HCT116 (cell line): ENCODE results near the gene SLC47A1. TPM values are rescaled to one million over a fixed set of nuclear protein-coding genes. Genes with fewer than 3 reads are reported as not detected.

Experiments
- ATAC-seq: fragments of 200-7000 bp; cut with Tn5 transposase; 2 replicates; pipeline ENCODE4 v1.9.1; 2020; ENCODE audit warnings: mild to moderate bottlenecking, moderate library complexity
- BruUV-seq: library from RNA; stranded (reverse); fragments of 400-500 nt; replicated peaks from 2 replicates; lab custom pipeline; 2021; lab: Mats Ljungman, UMichigan
- CTCF ChIA-PET: fragments of 300-600 bp; sonication (Branson Sonifier 250); formaldehyde crosslinking; loops from one replicate; lab custom pipeline; 2021; ENCODE audit warnings: antibody characterized with exemption; lab: Charles Lee
- POLR2A ChIA-PET: fragments of 300-600, 350-600 bp; sonication (Branson Sonifier 250); formaldehyde crosslinking; loops from one replicate; lab custom pipeline; 2021; ENCODE audit warnings: antibody characterized with exemption; lab: Charles Lee
- RAD21 ChIA-PET, 2 experiments: fragments of 300-600 bp; sonication (Branson Sonifier 250); formaldehyde crosslinking; loops; one replicate each; lab custom pipeline; 2023; ENCODE audit warnings: low total read pairs in 2 of 2; ENCODE audit not compliant: uncharacterized antibody in 2 of 2, unreplicated experiment in 2 of 2, low non-redundant PET in 1 of 2; lab: Charles Lee
- DNase-seq: peaks from one replicate; pipeline ENCODE4 v3.0.0-alpha.2; 2010; ENCODE audit warnings: low read depth, low spot score
- H2AFZ ChIP-seq: fragments of 200-600 bp; shearing (Covaris generic), sonication (generic); 2 replicates; pipeline ENCODE4 v1.6.1; 2017; ENCODE audit warnings: low read depth, mixed run types, mixed read lengths, antibody characterized with exemption, low read length; ENCODE audit not compliant: poor library complexity, severe bottlenecking
- H3K27ac ChIP-seq: 2 replicates; pipeline ENCODE4 v1.5.1; 2012; ENCODE audit warnings: low read depth, low read length
- H3K27me3 ChIP-seq: fragments of 200-600 bp; sonication (generic); 2 replicates; pipeline ENCODE4 v1.6.1; 2016; ENCODE audit warnings: mixed run types, low read length, mixed read lengths; ENCODE audit not compliant: insufficient read depth
- H3K36me3 ChIP-seq, 2 experiments: fragments of 200-500 bp in 1 of 2; fragments of 200-600 bp in 1 of 2; sonication (Bioruptor generic) in 1 of 2; sonication (generic) in 1 of 2; 2 replicates each; pipeline versions ENCODE4 v1.5.1 to v1.6.1; 2014 to 2016; ENCODE audit warnings: low read length in 2 of 2, inconsistent platforms in 1 of 2, mixed read lengths in 1 of 2, mixed run types in 1 of 2; ENCODE audit not compliant: insufficient read depth in 2 of 2, control insufficient read depth in 1 of 2
- H3K4me1 ChIP-seq, 2 experiments: fragments of 200-600 bp in 1 of 2; sonication (generic) in 1 of 2; 2 replicates each; pipeline versions ENCODE4 v1.5.1 to v1.6.1; 2012 to 2017; ENCODE audit warnings: low read length in 2 of 2, inconsistent platforms in 1 of 2, mild to moderate bottlenecking in 1 of 2, mixed read lengths in 1 of 2, mixed run types in 1 of 2, moderate library complexity in 1 of 2; ENCODE audit not compliant: insufficient read depth in 2 of 2, control insufficient read depth in 1 of 2
- H3K4me2 ChIP-seq: fragments of 200-600 bp; sonication (generic); 2 replicates; pipeline ENCODE4 v1.6.1; 2017; ENCODE audit warnings: mixed run types, low read length, mixed read lengths
- H3K4me3 ChIP-seq, 2 experiments: fragments of 200-600 bp in 1 of 2; sonication (generic) in 1 of 2; replicated peaks in 1 of 2; 2 replicates each; pipeline ENCODE4 v1.5.1; 2011 to 2016; ENCODE audit warnings: low read length in 2 of 2, control low read depth in 1 of 2, low read depth in 1 of 2, mild to moderate bottlenecking in 1 of 2, mixed read lengths in 1 of 2, mixed run types in 1 of 2
- H3K79me2 ChIP-seq: fragments of 200-600 bp; sonication (generic); 2 replicates; pipeline ENCODE4 v1.6.1; 2017; ENCODE audit warnings: mild to moderate bottlenecking, mixed run types, low read length, moderate library complexity, mixed read lengths; ENCODE audit not compliant: insufficient read depth
- H3K9ac ChIP-seq: fragments of 200-600 bp; sonication (generic); 2 replicates; pipeline ENCODE4 v1.6.1; 2016; ENCODE audit warnings: low read length, mixed read lengths
- H3K9me2 ChIP-seq: fragments of 200-600 bp; sonication (generic), shearing (Covaris generic); 2 replicates; pipeline ENCODE4 v1.6.1; 2017; ENCODE audit warnings: mixed run types, mild to moderate bottlenecking, moderate library complexity; ENCODE audit not compliant: insufficient read depth
- H3K9me3 ChIP-seq, 2 experiments: fragments of 200-500 bp in 1 of 2; fragments of 200-600 bp in 1 of 2; sonication (Bioruptor generic) in 1 of 2; sonication (generic) in 1 of 2; 2 replicates each; pipeline ENCODE4 v1.6.1; 2014 to 2017; ENCODE audit warnings: low read length in 2 of 2, mixed read lengths in 2 of 2, inconsistent platforms in 1 of 2, low read depth in 1 of 2, mild to moderate bottlenecking in 1 of 2, mixed run types in 1 of 2, moderate library complexity in 1 of 2; ENCODE audit not compliant: control insufficient read depth in 1 of 2, insufficient read depth in 1 of 2
- H4K20me1 ChIP-seq: fragments of 200-600 bp; sonication (generic), shearing (Covaris generic); 2 replicates; pipeline ENCODE4 v1.6.1; 2017; ENCODE audit warnings: mixed run types, mild to moderate bottlenecking, moderate library complexity; ENCODE audit not compliant: insufficient read depth
- ATF3 ChIP-seq: IDR thresholded peaks from 2 replicates; pipeline ENCODE4 v1.6.1; 2012
- CBX3 ChIP-seq: IDR thresholded peaks from 2 replicates; pipeline ENCODE4 v1.6.1; 2012; ENCODE audit warnings: low read depth
- CEBPB ChIP-seq: IDR thresholded peaks from 2 replicates; pipeline ENCODE4 v1.6.1; 2012; ENCODE audit warnings: low read depth
- EZH2 ChIP-seq: fragments of 200-600 bp; sonication (generic); IDR thresholded peaks from 2 replicates; pipeline ENCODE4 v1.6.1; 2017; ENCODE audit warnings: antibody characterized with exemption, mixed run types
- EZH2phosphoT487 ChIP-seq: fragments of 200-600 bp; IDR thresholded peaks from 2 replicates; pipeline ENCODE4 v1.6.1; 2018; ENCODE audit warnings: antibody characterized with exemption, borderline replicate concordance
- FOSL1 ChIP-seq: IDR thresholded peaks from 2 replicates; pipeline ENCODE4 v1.6.1; 2012; ENCODE audit warnings: low read depth
- JUND ChIP-seq: IDR thresholded peaks from 2 replicates; pipeline ENCODE4 v1.6.1; 2012
- MAX ChIP-seq: IDR thresholded peaks from 2 replicates; pipeline ENCODE4 v1.6.1; 2012
- POLR2AphosphoS5 ChIP-seq: IDR thresholded peaks from 2 replicates; pipeline ENCODE4 v1.6.1; 2011; ENCODE audit warnings: mild to moderate bottlenecking, low read depth, low read length, moderate library complexity
- RAD21 ChIP-seq: IDR thresholded peaks from 2 replicates; pipeline ENCODE4 v1.6.1; 2012; ENCODE audit warnings: low read depth, mild to moderate bottlenecking
- SIN3A ChIP-seq: IDR thresholded peaks from 2 replicates; pipeline ENCODE4 v1.6.1; 2012; ENCODE audit warnings: low read depth
- SP1 ChIP-seq: IDR thresholded peaks from 2 replicates; pipeline ENCODE4 v1.6.1; 2012; ENCODE audit warnings: low read depth
- SRF ChIP-seq: IDR thresholded peaks from 2 replicates; pipeline ENCODE4 v1.6.1; 2012; ENCODE audit warnings: low read depth
- TCF7L2 ChIP-seq: IDR thresholded peaks from 2 replicates; pipeline ENCODE4 v1.7.0; 2011; ENCODE audit warnings: borderline replicate concordance, inconsistent platforms; ENCODE audit not compliant: insufficient read depth, insufficient read length; ENCODE audit errors: extremely low read depth
- YY1 ChIP-seq: IDR thresholded peaks from 2 replicates; pipeline ENCODE4 v1.6.1; 2011; ENCODE audit warnings: low read length, low read depth, moderate library complexity, mild to moderate bottlenecking; ENCODE audit not compliant: insufficient replicate concordance; ENCODE audit errors: extremely low read depth
- ZFX ChIP-seq: fragments of 450-650 bp; IDR thresholded peaks from 2 replicates; pipeline ENCODE4 v1.6.1; 2017
- intact Hi-C: fragments of 100-400 bp; cut with micrococcal nuclease; formaldehyde crosslinking; loops from 2 replicates; pipeline ENCODE4 v1.10.0; 2022
- total RNA-seq: library from RNA; stranded (reverse); gene quantifications from one replicate; pipeline ENCODE4 v1.2.1, GENCODE V29; 2021; ENCODE audit not compliant: unreplicated experiment
- TF ChIP-seq, protein P1 (sequence below): IDR thresholded peaks from 2 replicates; pipeline ENCODE4 v1.6.1; 2012; ENCODE audit warnings: low read depth
- TF ChIP-seq, protein P2 (sequence below), 3 experiments: fragments of 200-600 bp in 1 of 3; sonication (generic) in 1 of 3; IDR thresholded peaks in 2 of 3; conservative IDR thresholded peaks in 1 of 3; 2 replicates each; pipeline ENCODE4 v1.5.1; 2012 to 2017; ENCODE audit warnings: low read depth in 2 of 3, low read length in 2 of 3, antibody characterized with exemption in 1 of 3, borderline replicate concordance in 1 of 3, control low read depth in 1 of 3, mild to moderate bottlenecking in 1 of 3, mixed read lengths in 1 of 3, mixed run types in 1 of 3, moderate library complexity in 1 of 3; ENCODE audit not compliant: insufficient read depth in 1 of 3

The SLC47A1 gene
- total RNA-seq, 1 experiment from 2014 or later: 0.17 TPM

DNA sequence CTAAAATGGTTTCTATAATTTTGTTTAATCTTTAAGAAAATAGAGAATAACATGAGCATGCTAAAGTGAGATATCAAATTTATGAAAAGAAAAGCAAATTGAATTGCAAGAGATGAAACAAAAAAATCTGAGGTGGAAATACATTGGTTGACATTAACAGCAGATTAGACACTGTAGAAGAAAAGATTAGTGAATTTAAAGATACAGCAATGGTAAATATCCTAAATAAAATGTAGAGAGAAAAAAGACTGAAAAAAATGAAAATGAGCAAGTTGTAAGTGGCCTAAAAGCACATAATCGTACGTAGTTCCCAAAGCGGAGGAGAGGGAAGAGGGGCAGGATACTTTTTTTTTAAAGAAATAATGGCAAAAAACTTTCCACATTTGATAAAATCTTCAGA, 84.4 kb downstream of the SLC47A1 start:
- H3K9ac ChIP-seq: no peak overlapping the region
- no peak for ATAC-seq
- intact Hi-C loops: no loop called here
- no peaks in the 10 kb centered on the region for H3K36me3 ChIP-seq
- H3K4me3 ChIP-seq: no peak overlapping the region
- TF ChIP-seq RAD21 (no peak), SRF (no peak), EZH2 (no peak), SP1 (no peak), CBX3 (no peak), ATF3 (no peak), YY1 (no peak), FOSL1 (no peak), MAX (no peak), CEBPB (no peak), EZH2phosphoT487 (no peak), TCF7L2 (no peak), JUND (no peak), ZFX (no peak), SIN3A (no peak), POLR2AphosphoS5 (no peak)
- TF ChIP-seq, protein P1, sequence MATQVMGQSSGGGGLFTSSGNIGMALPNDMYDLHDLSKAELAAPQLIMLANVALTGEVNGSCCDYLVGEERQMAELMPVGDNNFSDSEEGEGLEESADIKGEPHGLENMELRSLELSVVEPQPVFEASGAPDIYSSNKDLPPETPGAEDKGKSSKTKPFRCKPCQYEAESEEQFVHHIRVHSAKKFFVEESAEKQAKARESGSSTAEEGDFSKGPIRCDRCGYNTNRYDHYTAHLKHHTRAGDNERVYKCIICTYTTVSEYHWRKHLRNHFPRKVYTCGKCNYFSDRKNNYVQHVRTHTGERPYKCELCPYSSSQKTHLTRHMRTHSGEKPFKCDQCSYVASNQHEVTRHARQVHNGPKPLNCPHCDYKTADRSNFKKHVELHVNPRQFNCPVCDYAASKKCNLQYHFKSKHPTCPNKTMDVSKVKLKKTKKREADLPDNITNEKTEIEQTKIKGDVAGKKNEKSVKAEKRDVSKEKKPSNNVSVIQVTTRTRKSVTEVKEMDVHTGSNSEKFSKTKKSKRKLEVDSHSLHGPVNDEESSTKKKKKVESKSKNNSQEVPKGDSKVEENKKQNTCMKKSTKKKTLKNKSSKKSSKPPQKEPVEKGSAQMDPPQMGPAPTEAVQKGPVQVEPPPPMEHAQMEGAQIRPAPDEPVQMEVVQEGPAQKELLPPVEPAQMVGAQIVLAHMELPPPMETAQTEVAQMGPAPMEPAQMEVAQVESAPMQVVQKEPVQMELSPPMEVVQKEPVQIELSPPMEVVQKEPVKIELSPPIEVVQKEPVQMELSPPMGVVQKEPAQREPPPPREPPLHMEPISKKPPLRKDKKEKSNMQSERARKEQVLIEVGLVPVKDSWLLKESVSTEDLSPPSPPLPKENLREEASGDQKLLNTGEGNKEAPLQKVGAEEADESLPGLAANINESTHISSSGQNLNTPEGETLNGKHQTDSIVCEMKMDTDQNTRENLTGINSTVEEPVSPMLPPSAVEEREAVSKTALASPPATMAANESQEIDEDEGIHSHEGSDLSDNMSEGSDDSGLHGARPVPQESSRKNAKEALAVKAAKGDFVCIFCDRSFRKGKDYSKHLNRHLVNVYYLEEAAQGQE: no peak
- TF ChIP-seq, protein P2, sequence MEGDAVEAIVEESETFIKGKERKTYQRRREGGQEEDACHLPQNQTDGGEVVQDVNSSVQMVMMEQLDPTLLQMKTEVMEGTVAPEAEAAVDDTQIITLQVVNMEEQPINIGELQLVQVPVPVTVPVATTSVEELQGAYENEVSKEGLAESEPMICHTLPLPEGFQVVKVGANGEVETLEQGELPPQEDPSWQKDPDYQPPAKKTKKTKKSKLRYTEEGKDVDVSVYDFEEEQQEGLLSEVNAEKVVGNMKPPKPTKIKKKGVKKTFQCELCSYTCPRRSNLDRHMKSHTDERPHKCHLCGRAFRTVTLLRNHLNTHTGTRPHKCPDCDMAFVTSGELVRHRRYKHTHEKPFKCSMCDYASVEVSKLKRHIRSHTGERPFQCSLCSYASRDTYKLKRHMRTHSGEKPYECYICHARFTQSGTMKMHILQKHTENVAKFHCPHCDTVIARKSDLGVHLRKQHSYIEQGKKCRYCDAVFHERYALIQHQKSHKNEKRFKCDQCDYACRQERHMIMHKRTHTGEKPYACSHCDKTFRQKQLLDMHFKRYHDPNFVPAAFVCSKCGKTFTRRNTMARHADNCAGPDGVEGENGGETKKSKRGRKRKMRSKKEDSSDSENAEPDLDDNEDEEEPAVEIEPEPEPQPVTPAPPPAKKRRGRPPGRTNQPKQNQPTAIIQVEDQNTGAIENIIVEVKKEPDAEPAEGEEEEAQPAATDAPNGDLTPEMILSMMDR (IDR thresholded peaks at IDR 0.05 in 2 of 3, conservative IDR thresholded peaks at IDR 0.05 in 1 of 3; ENCODE audit: borderline replicate concordance in 1 of 3, insufficient read depth in 1 of 3, low read depth in 2 of 3, low read length in 2 of 3): no peak
- TF ChIP-seq, all 23 proteins: peak for 0
- CTCF ChIA-PET: no interaction called here
- RAD21 ChIA-PET: no interaction called here
- H2AFZ ChIP-seq: no peak overlapping the region
- no peak overlapping the region for H3K4me2 ChIP-seq
- BruUV-seq: no TSS peak
- H3K9me3 ChIP-seq: peaks cover 9 to 16% of the 10 kb centered on the region in 2 experiments; a peak in 2 of 4 replicates
- H3K27me3 ChIP-seq: no peaks in the 10 kb centered on the region
- no peak overlapping the region for H3K27ac ChIP-seq
- POLR2A ChIA-PET: no interaction called here
- no peaks in the 10 kb centered on the region for H3K79me2 ChIP-seq
- no peaks in the 10 kb centered on the region for H3K9me2 ChIP-seq
- no peaks in the 10 kb centered on the region for H3K4me1 ChIP-seq
- no peak for DNase-seq
- no peaks in the 10 kb centered on the region for H4K20me1 ChIP-seq
